B cell (primary cell): Measurements from ENCODE around the gene PIP4P1. TPM values are rescaled to one million over a fixed set of nuclear protein-coding genes. Genes with fewer than 3 reads are reported as not detected.

Source experiments
- ATAC-seq: fragments of 200-7000 bp; cut with Tn5 transposase; one replicate; pipeline ENCODE4 v1.10.0; 2021; ENCODE audit warnings: low read depth, mild to moderate bottlenecking, moderate number of reproducible peaks, moderate library complexity
- CTCF ChIA-PET: fragments of 350-600 bp; sonication (Branson Sonifier 250); formaldehyde crosslinking; loops from one replicate; lab custom pipeline; 2021; ENCODE audit warnings: antibody characterized with exemption, inconsistent platforms; lab: Charles Lee
- POLR2A ChIA-PET: fragments of 350-600 bp; sonication (Branson Sonifier 250); formaldehyde crosslinking; loops from one replicate; lab custom pipeline; 2021; ENCODE audit warnings: antibody characterized with exemption; lab: Charles Lee
- DNase-seq: peaks from one replicate; pipeline ENCODE4 v3.0.0; 2013
- H2AFZ ChIP-seq: 2 replicates; pipeline ENCODE4 v1.6.1; 2012; ENCODE audit warnings: mild to moderate bottlenecking, low read depth, low read length; ENCODE audit not compliant: insufficient read depth, poor library complexity, severe bottlenecking
- H3K27ac ChIP-seq, 2 donors: 1 replicate in 1 of 2; 2 replicates in 1 of 2; pipeline ENCODE4 v1.5.1; 2012 to 2013; ENCODE audit warnings: low read length in 2 of 2, mild to moderate bottlenecking in 2 of 2, moderate library complexity in 1 of 2
- H3K27me3 ChIP-seq, 4 experiments: fragments of 200-600 bp in 1 of 4; sonication (generic) in 1 of 4; replicated peaks in 1 of 4; 1 replicate in 2 of 4; 2 replicates in 2 of 4; pipeline versions ENCODE4 v1.6.1 to v1.7.0; 2013 to 2016; ENCODE audit warnings: low read length in 3 of 4, mild to moderate bottlenecking in 2 of 4, mixed read lengths in 1 of 4, moderate library complexity in 1 of 4; ENCODE audit not compliant: insufficient read depth in 4 of 4, control insufficient read depth in 3 of 4; ENCODE audit errors: control extremely low read depth in 1 of 4
- H3K36me3 ChIP-seq, 2 experiments: replicated peaks in 1 of 2; 1 replicate in 1 of 2; 2 replicates in 1 of 2; pipeline versions ENCODE4 v1.6.1 to v1.7.1; 2013; ENCODE audit warnings: low read length in 1 of 2; ENCODE audit not compliant: insufficient read depth in 2 of 2, control insufficient read depth in 1 of 2; ENCODE audit errors: control extremely low read depth in 1 of 2, extremely low read depth in 1 of 2
- H3K4me1 ChIP-seq, 2 donors: fragments of 200-600 bp in 1 of 2; sonication (generic) in 1 of 2; 1 replicate in 1 of 2; 2 replicates in 1 of 2; pipeline versions ENCODE4 v1.5.1 to v1.6.1; 2013 to 2017; ENCODE audit warnings: low read length in 2 of 2; ENCODE audit not compliant: control insufficient read depth in 2 of 2, insufficient read depth in 2 of 2
- H3K4me2 ChIP-seq: replicated peaks from 2 replicates; pipeline ENCODE3; 2012; ENCODE audit warnings: mild to moderate bottlenecking, low read depth, low read length; ENCODE audit not compliant: poor library complexity, severe bottlenecking
- H3K4me3 ChIP-seq, 5 experiments: fragments of 200-600 bp in 1 of 5; sonication (generic) in 1 of 5; 1 replicate in 3 of 5; 2 replicates in 2 of 5; pipeline versions ENCODE4 v1.5.1 to v1.7.0; 2011 to 2016; ENCODE audit warnings: low read length in 4 of 5, mild to moderate bottlenecking in 4 of 5, low read depth in 2 of 5, control low read depth in 1 of 5, moderate library complexity in 1 of 5; ENCODE audit not compliant: insufficient read depth in 1 of 5; ENCODE audit errors: control extremely low read depth in 1 of 5, extremely low read depth in 1 of 5
- H3K79me2 ChIP-seq: fragments of 200-600 bp; sonication (generic); one replicate; pipeline ENCODE4 v1.6.0; 2016; ENCODE audit warnings: low read length; ENCODE audit not compliant: control insufficient read depth, insufficient read depth
- H3K9ac ChIP-seq: fragments of 200-600 bp; sonication (generic); 2 replicates; pipeline ENCODE4 v1.6.1; 2017; ENCODE audit warnings: mild to moderate bottlenecking, low read length, moderate library complexity
- H3K9me3 ChIP-seq, 3 donors: one replicate each; pipeline versions ENCODE4 v1.6.1 to v1.7.1; 2013; ENCODE audit warnings: low read length in 2 of 3; ENCODE audit not compliant: control insufficient read depth in 2 of 3, insufficient read depth in 1 of 3; ENCODE audit errors: control extremely low read depth in 1 of 3
- H4K20me1 ChIP-seq: 2 replicates; pipeline ENCODE4 v1.6.0; 2012; ENCODE audit warnings: mild to moderate bottlenecking, low read length; ENCODE audit not compliant: insufficient read depth, control insufficient read depth, poor library complexity, severe bottlenecking
- H3K27ac Mint-ChIP-seq: one replicate; pipeline ENCODE4 v1.8.0; 2021; ENCODE audit warnings: mixed read lengths
- H3K27me3 Mint-ChIP-seq: one replicate; pipeline ENCODE4 v1.8.0; 2021; ENCODE audit warnings: mixed read lengths
- H3K4me1 Mint-ChIP-seq: one replicate; pipeline ENCODE4 v1.8.0; 2021; ENCODE audit warnings: mixed read lengths
- H3K4me3 Mint-ChIP-seq: one replicate; pipeline ENCODE4 v1.8.0; 2021; ENCODE audit warnings: mixed read lengths
- H3K9me3 Mint-ChIP-seq: one replicate; pipeline ENCODE4 v1.8.0; 2022; ENCODE audit warnings: mixed read lengths; ENCODE audit not compliant: insufficient read depth
- EZH2 ChIP-seq: IDR thresholded peaks from 2 replicates; pipeline ENCODE4 v1.6.1; 2012; ENCODE audit warnings: borderline replicate concordance, low read depth, mild to moderate bottlenecking, moderate library complexity, low read length; ENCODE audit not compliant: insufficient read depth, poor library complexity, severe bottlenecking
- WGBS: methylation state at CpG from one replicate; pipeline ENCODE4 v1.1.5; 2013; ENCODE audit warnings: missing lambda C conversion rate; ENCODE audit not compliant: insufficient coverage; 5-methylcytosine and 5-hydroxymethylcytosine counted together
- intact Hi-C: fragments of 100-400 bp; cut with micrococcal nuclease; formaldehyde crosslinking; loops from one replicate; pipeline ENCODE4 v1.10.0; 2022
- polyA plus RNA-seq: library from polyadenylated mRNA; depleted of rRNA; stranded (reverse); fragments of >200 nt; gene quantifications from 2 replicates; pipeline ENCODE4 v1.2.3, GENCODE V29; 2012
- total RNA-seq, 2 donors: library from RNA; stranded (reverse); fragments of 120-200 nt in 1 of 2; gene quantifications; 1 replicate in 1 of 2; 2 replicates in 1 of 2; pipeline versions ENCODE4 v1.2.3 to v1.2.4, GENCODE V29; 2013 to 2022
- TF ChIP-seq, protein P1 (sequence below): fragments of 200-600 bp; IDR thresholded peaks from one replicate; pipeline ENCODE4 v1.8.0; 2022; ENCODE audit warnings: antibody characterized with exemption, mild to moderate bottlenecking

The PIP4P1 gene
- total and polyA plus RNA-seq, 2 donors (not counting 1 experiment from before 2014, with no cell fraction given) = 97.5 to 183 TPM

DNA sequence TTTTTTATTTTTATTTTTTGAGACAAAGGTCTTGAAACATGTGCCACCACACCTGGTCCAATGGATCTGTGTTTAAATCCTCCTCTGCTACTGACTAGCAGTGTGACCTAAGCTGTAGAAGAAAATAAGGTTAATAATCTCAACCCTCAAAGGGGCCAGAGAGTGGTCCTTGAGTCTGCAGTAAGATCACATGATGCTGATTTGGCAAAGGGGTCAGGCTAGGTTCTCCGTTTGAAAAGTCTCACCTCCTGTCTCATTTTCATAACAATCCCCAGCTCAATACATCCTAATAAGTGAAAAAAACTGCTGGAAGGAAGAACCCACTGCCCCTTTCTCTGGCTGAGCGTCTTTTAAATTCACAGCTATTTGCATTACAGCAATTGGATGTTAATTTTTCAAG lies 40.0 kb downstream of the PIP4P1 start:
- ATAC-seq = no peak
- ChIA-PET CTCF (no interaction called here), POLR2A (no interaction called here)
- no peak overlapping the region for H3K4me3 Mint-ChIP-seq
- Histone ChIP-seq H4K20me1 (no peaks in the 10 kb centered on the region), H3K27me3 (no peaks in the 10 kb centered on the region), H3K9ac (no peak overlapping the region), H3K27ac (no peak overlapping the region), H2AFZ (no peak overlapping the region), H3K36me3 (no peaks in the 10 kb centered on the region), H3K4me1 (peaks cover 13 to 18% of the 10 kb centered on the region in 2 donors), H3K9me3 (no peaks in the 10 kb centered on the region), H3K4me3 (no peak overlapping the region), H3K4me2 (no peak overlapping the region), H3K79me2 (no peaks in the 10 kb centered on the region)
- intact Hi-C loops = no loop called here
- H3K27me3 Mint-ChIP-seq = no peaks in the 10 kb centered on the region
- 100% methylated on average over 1 of the region's 2 CpGs for WGBS
- peaks cover 25% of the 10 kb centered on the region for H3K4me1 Mint-ChIP-seq
- TF ChIP-seq EZH2 = no peak
- TF ChIP-seq, protein P1, sequence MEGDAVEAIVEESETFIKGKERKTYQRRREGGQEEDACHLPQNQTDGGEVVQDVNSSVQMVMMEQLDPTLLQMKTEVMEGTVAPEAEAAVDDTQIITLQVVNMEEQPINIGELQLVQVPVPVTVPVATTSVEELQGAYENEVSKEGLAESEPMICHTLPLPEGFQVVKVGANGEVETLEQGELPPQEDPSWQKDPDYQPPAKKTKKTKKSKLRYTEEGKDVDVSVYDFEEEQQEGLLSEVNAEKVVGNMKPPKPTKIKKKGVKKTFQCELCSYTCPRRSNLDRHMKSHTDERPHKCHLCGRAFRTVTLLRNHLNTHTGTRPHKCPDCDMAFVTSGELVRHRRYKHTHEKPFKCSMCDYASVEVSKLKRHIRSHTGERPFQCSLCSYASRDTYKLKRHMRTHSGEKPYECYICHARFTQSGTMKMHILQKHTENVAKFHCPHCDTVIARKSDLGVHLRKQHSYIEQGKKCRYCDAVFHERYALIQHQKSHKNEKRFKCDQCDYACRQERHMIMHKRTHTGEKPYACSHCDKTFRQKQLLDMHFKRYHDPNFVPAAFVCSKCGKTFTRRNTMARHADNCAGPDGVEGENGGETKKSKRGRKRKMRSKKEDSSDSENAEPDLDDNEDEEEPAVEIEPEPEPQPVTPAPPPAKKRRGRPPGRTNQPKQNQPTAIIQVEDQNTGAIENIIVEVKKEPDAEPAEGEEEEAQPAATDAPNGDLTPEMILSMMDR = no peak
- no peak overlapping the region for H3K27ac Mint-ChIP-seq
- no peaks in the 10 kb centered on the region for H3K9me3 Mint-ChIP-seq
- DNase-seq = no peak

DNA sequence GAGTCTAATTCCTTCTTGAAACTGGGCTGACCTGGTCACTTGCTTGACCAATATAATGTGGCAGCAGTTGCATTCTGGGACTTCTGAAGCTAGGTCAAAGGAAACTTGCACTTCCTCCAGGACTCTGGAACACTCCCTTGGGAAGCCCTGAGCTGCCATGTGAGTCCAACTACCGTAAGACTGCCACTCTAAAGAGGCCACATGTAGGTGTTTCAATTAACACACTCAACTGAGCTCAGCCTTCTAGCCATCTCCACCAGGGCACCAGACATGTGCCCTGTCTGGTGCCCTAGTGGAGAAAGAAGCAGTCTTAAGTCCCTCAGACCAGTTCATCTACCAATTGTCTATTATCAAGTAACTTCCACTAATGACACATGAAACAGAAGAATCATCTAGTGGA lies 41.8 kb downstream of the PIP4P1 start:
- TF ChIP-seq, protein P1 = no peak
- TF ChIP-seq EZH2 = no peak
- Mint-ChIP-seq H3K27ac (no peak overlapping the region), H3K27me3 (no peaks in the 10 kb centered on the region), H3K9me3 (no peaks in the 10 kb centered on the region), H3K4me3 (no peak overlapping the region), H3K4me1 (peaks cover 22% of the 10 kb centered on the region)
- ChIA-PET CTCF (interaction anchor here (1.3 kb wide), 1 partner anchor 91 kb away, joined by 5 read pairs; no protein-coding TSS in a partner anchor), POLR2A (no interaction called here)
- ATAC-seq = no peak
- Histone ChIP-seq H3K27ac (peak overlapping the region in 1 of 2 donors; percentile 3), H3K4me3 (no peak overlapping the region), H3K9me3 (no peaks in the 10 kb centered on the region), H3K27me3 (no peaks in the 10 kb centered on the region), H3K4me2 (no peak overlapping the region), H3K36me3 (no peaks in the 10 kb centered on the region), H3K4me1 (peaks cover 16 to 17% of the 10 kb centered on the region in 2 donors), H3K79me2 (peaks cover 12% of the 10 kb centered on the region), H4K20me1 (no peaks in the 10 kb centered on the region), H3K9ac (no peak overlapping the region), H2AFZ (peak overlapping the region; percentile 38)
- 0% methylated on average over 1 of the region's 1 CpG for WGBS
- no peak for DNase-seq
- intact Hi-C loops = no loop called here
